DMS53 treated with DMSO at 0.1 percent for 48 hours (cell line): ENCODE measurements around the gene ACLY.
"Not testable (repeated sequence)": the region's sequence is repeated elsewhere in the genome, so short reads cannot be mapped to it uniquely, and the experiment has no call there.

ENCODE experiments used
- DNase-seq: peaks from one replicate; lab custom pipeline; 2025; ENCODE audit not compliant: unreplicated experiment; lab: John Stamatoyannopoulos, UW

Gene ACLY

GRCh38 chr17:41912925-41913324 is 5.8 kb downstream of the ACLY start:
- no peak for DNase-seq

GRCh38 chr17:41910701-41911391 is 7.9 kb downstream of the ACLY start:
- DNase-seq: no peak

GRCh38 chr17:41909088-41909487 is 9.7 kb downstream of the ACLY start:
- DNase-seq: no peak

GRCh38 chr17:41907633-41908539 is 10.9 kb downstream of the ACLY start:
- peak; percentile 64 for DNase-seq

- no peak for DNase-seq
Observed at GRCh38 chr17:41907185-41907556, 11.6 kb downstream of the ACLY start.

GRCh38 chr17:41906465-41907184 is 12.1 kb downstream of the ACLY start:
- DNase-seq: no peak

GRCh38 chr17:41905172-41905571 is 13.6 kb downstream of the ACLY start:
- DNase-seq: no peak

- no peak for DNase-seq
Observed at GRCh38 chr17:41904242-41904841, 14.4 kb downstream of the ACLY start.

- DNase-seq: no peak
Observed at GRCh38 chr17:41901646-41902045, 17.1 kb downstream of the ACLY start.

- no peak for DNase-seq
Observed at GRCh38 chr17:41896726-41897125, 22.0 kb downstream of the ACLY start.

GRCh38 chr17:41895617-41896016 is 23.1 kb downstream of the ACLY start:
- no peak for DNase-seq

GRCh38 chr17:41894791-41895331 is 23.9 kb downstream of the ACLY start:
- no peak for DNase-seq

GRCh38 chr17:41893384-41893783 is 25.4 kb downstream of the ACLY start:
- DNase-seq: no peak

- no peak for DNase-seq
Observed at GRCh38 chr17:41892021-41892376, 26.8 kb downstream of the ACLY start.

GRCh38 chr17:41891135-41892020 is 27.4 kb downstream of the ACLY start:
- DNase-seq: no peak

GRCh38 chr17:41888332-41888965 is 30.3 kb downstream of the ACLY start:
- no peak for DNase-seq

GRCh38 chr17:41885733-41886132 is 33.0 kb downstream of the ACLY start:
- no peak for DNase-seq

- DNase-seq: no peak
Observed at GRCh38 chr17:41882756-41883155, 36.0 kb downstream of the ACLY start.

- DNase-seq: no peak
Observed at GRCh38 chr17:41880130-41880529, 38.6 kb downstream of the ACLY start.

- not testable (repeated sequence) for DNase-seq
Observed at GRCh38 chr17:41874293-41874670, 44.5 kb downstream of the ACLY start.
